Upper lobe of right lung (tissue), 1 donor: Measurements from ENCODE around the gene TMEM220. TPM values are rescaled to one million over a fixed set of nuclear protein-coding genes. Genes with fewer than 3 reads are reported as not detected.

Experiments used
- ATAC-seq: fragments of 200-7000 bp; cut with Tn5 transposase; one replicate; pipeline ENCODE4 v1.9.1; 2020; ENCODE audit warnings: mild to moderate bottlenecking, moderate library complexity
- DNase-seq: peaks from one replicate; pipeline ENCODE4 v3.0.0-alpha.2; 2020
- H3K27ac ChIP-seq: fragments of 200-600 bp; one replicate; pipeline ENCODE4 v1.8.0; 2022
- H3K27me3 ChIP-seq: fragments of 200-600 bp; one replicate; pipeline ENCODE4 v1.8.0; 2022; ENCODE audit warnings: mild to moderate bottlenecking
- H3K36me3 ChIP-seq: fragments of 200-600 bp; one replicate; pipeline ENCODE4 v1.8.0; 2022
- H3K4me1 ChIP-seq: fragments of 200-600 bp; one replicate; pipeline ENCODE4 v1.8.0; 2022
- H3K4me3 ChIP-seq: fragments of 200-600 bp; one replicate; pipeline ENCODE4 v1.8.0; 2022; ENCODE audit warnings: mild to moderate bottlenecking
- H3K9me3 ChIP-seq: fragments of 200-600 bp; one replicate; pipeline ENCODE4 v1.8.0; 2022
- intact Hi-C: fragments of 100-400 bp; cut with DNase I; formaldehyde crosslinking; loops from one replicate; pipeline ENCODE4 v1.11.0; 2022
- total RNA-seq: library from RNA; stranded (reverse); fragmentation: NEBNext Ultra II Directional; extraction: Animal tissue kit (Norgen Biotek cat#: 25700); gene quantifications from one replicate; pipeline ENCODE4 v1.2.1, GENCODE V29; 2021
- TF ChIP-seq, protein P1 (sequence below): fragments of 200-600 bp; IDR thresholded peaks from one replicate; pipeline ENCODE4 v1.8.0; 2022; ENCODE audit warnings: antibody characterized with exemption
- donor health status: DM: no; HTN: yes; CAD: no; lungs with severe emphysema.

Gene TMEM220
- total RNA-seq, 1 donor from 2014 or later, result 10.5 TPM

DNA sequence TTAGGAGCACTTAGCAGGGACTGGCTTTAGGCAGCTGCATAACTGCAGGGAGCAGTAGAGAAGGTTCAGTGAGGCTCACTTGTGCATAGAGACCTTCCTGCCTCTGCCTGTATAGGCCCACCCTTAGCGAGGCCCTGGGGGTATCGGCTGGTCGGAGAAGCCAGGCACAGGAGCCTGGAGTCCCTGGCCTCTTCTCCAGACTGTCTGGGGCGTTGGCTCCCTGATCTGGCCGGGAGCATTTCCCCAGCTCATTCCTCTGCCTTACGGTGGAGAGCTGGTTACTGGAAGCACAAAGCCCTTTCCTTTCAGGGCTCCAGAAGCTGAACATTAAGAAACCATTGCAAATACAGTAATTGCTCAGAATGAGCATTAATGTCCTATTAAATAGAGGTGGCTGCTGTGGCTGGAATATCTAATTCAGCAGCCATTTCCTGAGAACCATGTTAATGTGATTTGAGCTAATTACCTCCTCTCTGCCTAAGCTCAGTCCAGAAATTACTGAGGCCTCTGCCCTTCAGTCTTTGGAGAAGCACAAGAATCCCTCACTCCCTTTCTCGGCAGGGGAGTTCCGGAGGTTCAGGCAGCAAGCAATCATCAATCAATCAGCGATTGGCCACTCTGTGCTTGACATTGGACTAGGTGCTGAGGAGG lies 18.8 kb upstream of the TMEM220 start:
- Histone ChIP-seq H3K4me1 (no peaks in the 10 kb centered on the region), H3K36me3 (no peaks in the 10 kb centered on the region), H3K27me3 (no peaks in the 10 kb centered on the region), H3K9me3 (no peaks in the 10 kb centered on the region), H3K27ac (no peak overlapping the region), H3K4me3 (no peak overlapping the region)
- TF ChIP-seq, protein P1, sequence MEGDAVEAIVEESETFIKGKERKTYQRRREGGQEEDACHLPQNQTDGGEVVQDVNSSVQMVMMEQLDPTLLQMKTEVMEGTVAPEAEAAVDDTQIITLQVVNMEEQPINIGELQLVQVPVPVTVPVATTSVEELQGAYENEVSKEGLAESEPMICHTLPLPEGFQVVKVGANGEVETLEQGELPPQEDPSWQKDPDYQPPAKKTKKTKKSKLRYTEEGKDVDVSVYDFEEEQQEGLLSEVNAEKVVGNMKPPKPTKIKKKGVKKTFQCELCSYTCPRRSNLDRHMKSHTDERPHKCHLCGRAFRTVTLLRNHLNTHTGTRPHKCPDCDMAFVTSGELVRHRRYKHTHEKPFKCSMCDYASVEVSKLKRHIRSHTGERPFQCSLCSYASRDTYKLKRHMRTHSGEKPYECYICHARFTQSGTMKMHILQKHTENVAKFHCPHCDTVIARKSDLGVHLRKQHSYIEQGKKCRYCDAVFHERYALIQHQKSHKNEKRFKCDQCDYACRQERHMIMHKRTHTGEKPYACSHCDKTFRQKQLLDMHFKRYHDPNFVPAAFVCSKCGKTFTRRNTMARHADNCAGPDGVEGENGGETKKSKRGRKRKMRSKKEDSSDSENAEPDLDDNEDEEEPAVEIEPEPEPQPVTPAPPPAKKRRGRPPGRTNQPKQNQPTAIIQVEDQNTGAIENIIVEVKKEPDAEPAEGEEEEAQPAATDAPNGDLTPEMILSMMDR, result no peak
- intact Hi-C loops, result no loop called here
- DNase-seq, result no peak
- ATAC-seq, result no peak

DNA sequence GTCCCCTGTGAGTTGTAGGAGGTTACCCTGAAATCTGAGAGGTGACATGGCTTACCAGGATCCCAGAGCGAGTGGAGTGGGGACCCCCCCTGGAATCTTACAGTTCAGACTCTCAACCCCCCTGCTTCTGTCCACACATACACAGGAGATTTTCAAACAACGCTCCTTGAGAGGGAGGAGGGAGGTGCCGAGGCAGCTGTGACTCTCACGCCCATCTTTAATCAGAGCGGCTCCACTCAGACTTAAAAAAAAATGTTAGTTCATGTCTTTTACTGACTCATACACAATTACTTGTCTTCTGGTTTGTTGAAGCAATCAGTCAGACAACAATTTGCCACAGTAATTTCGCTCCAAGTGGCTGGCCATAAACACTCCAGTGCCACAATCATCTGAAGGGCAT lies 15.4 kb upstream of the TMEM220 start:
- Histone ChIP-seq H3K36me3 (no peaks in the 10 kb centered on the region), H3K27ac (no peak overlapping the region)
- ATAC-seq, result no peak

DNA sequence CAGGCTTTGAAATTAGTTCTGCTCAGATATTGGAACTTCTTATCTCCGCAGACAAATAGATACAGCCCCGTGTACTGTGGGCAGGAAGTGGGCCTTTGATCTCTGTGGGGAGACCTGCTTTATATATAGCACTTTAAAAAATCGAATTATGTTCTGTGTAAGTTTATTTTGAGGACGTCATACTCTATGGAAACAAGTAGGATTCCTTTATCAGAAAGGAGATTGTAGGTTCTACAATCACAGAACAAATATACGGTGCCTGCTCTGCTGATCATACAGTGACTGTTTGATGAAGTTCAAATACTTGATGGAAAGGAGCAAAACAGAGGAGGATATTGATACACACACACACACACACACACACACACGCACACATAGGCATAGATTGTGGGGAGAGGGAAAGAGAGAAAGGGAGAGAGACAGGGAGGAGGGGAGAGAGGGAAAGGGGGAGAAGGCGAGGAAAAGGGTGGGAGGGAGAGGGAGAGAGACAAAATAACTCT lies 14.7 kb upstream of the TMEM220 start:
- Histone ChIP-seq H3K27ac (no peak overlapping the region), H3K27me3 (no peaks in the 10 kb centered on the region), H3K4me1 (no peaks in the 10 kb centered on the region), H3K4me3 (no peak overlapping the region), H3K9me3 (no peaks in the 10 kb centered on the region), H3K36me3 (no peaks in the 10 kb centered on the region)
- TF ChIP-seq, protein P1, result no peak
- ATAC-seq (no peak), DNase-seq (no peak)
- intact Hi-C loops, result no loop called here

More for the DNA sequence above, 15.4 kb upstream of the TMEM220 start:
- Histone ChIP-seq H3K9me3 (no peaks in the 10 kb centered on the region), H3K27me3 (no peaks in the 10 kb centered on the region), H3K4me1 (no peaks in the 10 kb centered on the region), H3K4me3 (no peak overlapping the region)
- intact Hi-C loops, result no loop called here
- DNase-seq, result no peak
- TF ChIP-seq, protein P1, result no peak

DNA sequence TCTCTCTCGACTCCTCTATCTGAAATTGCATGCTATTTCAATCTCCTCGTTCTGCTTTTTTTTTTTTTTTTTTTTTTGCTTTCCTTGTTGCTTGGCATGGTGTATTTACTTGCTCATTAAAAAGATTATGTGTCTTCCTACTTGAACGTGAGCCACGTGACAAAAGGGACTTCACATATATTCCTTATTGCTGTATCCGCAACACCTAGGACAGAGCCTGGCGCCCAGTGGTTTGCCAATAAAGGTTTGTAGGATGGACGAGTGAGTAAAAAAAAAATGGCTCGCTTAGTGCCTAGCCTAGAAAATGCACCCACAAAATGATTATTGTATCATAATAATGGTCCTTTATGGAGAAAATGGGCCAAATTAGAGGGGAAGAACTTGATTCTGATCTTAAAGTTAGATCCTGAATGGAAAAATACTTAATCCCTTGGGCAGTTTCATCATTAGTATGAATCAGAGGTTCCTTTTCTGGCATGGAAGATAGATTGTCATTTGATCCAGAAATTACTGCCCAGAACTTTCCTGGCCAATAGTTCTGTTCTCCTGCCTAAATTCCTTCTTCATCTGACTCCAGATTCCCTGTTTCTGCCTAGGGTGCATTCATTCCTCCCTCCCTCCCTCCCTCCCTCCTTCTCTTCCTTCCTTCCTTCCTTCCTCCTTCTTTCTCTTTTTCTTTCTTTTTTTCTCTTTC lies 13.6 kb upstream of the TMEM220 start:
- DNase-seq (no peak), ATAC-seq (no peak)
- Histone ChIP-seq H3K9me3 (no peaks in the 10 kb centered on the region), H3K27me3 (no peaks in the 10 kb centered on the region), H3K36me3 (no peaks in the 10 kb centered on the region), H3K27ac (no peak overlapping the region), H3K4me3 (no peak overlapping the region), H3K4me1 (no peaks in the 10 kb centered on the region)
- TF ChIP-seq, protein P1, result no peak
- intact Hi-C loops, result no loop called here

DNA sequence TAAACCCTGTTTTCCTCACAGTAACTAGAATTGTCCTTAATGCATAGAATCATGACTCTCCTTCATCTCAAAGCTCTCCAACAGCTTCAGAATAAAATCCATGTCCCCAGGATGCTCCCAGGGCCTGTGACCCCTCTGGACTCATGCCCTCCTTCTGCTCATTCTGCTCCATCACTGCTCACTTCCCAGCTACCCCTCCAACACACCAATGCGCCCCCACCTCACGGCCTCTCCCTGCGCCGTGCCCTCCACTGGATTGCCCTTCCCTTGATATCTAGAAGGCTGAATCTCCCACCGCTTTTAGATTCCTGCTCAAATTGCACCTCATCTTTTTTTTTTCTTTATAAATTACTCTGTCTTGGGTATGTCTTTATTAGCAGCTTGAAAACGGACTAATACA lies 12.6 kb upstream of the TMEM220 start:
- Histone ChIP-seq H3K27ac (no peak overlapping the region), H3K4me1 (peaks cover 8% of the 10 kb centered on the region), H3K9me3 (no peaks in the 10 kb centered on the region), H3K27me3 (no peaks in the 10 kb centered on the region), H3K4me3 (no peak overlapping the region), H3K36me3 (no peaks in the 10 kb centered on the region)
- TF ChIP-seq, protein P1, result no peak
- DNase-seq (no peak), ATAC-seq (no peak)
- intact Hi-C loops, result no loop called here
